Prostate gland (tissue), 2 donors: ENCODE measurements around the gene SPX. TPM values are rescaled to one million over a fixed set of nuclear protein-coding genes. Genes with fewer than 3 reads are reported as not detected.

ENCODE experiments used
- DNase-seq: peaks from one replicate; pipeline ENCODE4 v3.0.0-alpha.2; 2019; ENCODE audit warnings: low spot score
- H3K27ac ChIP-seq, 2 donors: fragments of 200-600 bp; sonication (generic); 2 replicates each; pipeline ENCODE4 v1.5.1; 2017 to 2019
- H3K27me3 ChIP-seq: fragments of 200-600 bp; sonication (generic); replicated peaks from 2 replicates; pipeline ENCODE4 v1.5.1; 2019; ENCODE audit not compliant: insufficient read depth
- H3K36me3 ChIP-seq, 2 donors: fragments of 200-600 bp; sonication (generic); 1 replicate in 1 of 2; 2 replicates in 1 of 2; pipeline versions ENCODE4 v1.5.1 to v1.8.1; 2017 to 2019
- H3K4me1 ChIP-seq: fragments of 200-600 bp; sonication (generic); replicated peaks from 2 replicates; pipeline ENCODE4 v1.5.1; 2019
- H3K4me3 ChIP-seq, 2 donors: fragments of 200-600 bp; sonication (generic); 2 replicates each; pipeline ENCODE4 v1.5.1; 2017 to 2019
- H3K9me3 ChIP-seq: fragments of 200-600 bp; sonication (generic); 2 replicates; pipeline ENCODE4 v1.5.1; 2017
- POLR2A ChIP-seq: fragments of 450-650 bp; IDR thresholded peaks from one replicate; pipeline ENCODE4 v1.6.1; 2016; ENCODE audit warnings: antibody characterized with exemption, mild to moderate bottlenecking
- POLR2AphosphoS5 ChIP-seq: sonication (generic); formaldehyde crosslinking; IDR thresholded peaks from one replicate; pipeline ENCODE4 v1.6.1; 2017; ENCODE audit warnings: antibody characterized with exemption
- WGBS: methylation state at CpG from one replicate; pipeline ENCODE4 v1.1.5; 2018; 5-methylcytosine and 5-hydroxymethylcytosine counted together
- intact Hi-C: fragments of 100-400 bp; cut with DNase I; formaldehyde crosslinking; loops from one replicate; pipeline ENCODE4 v1.14.2; 2022
- total RNA-seq, 2 donors: library from RNA; depleted of rRNA; stranded (reverse); fragments of >200 nt; gene quantifications; one replicate each; pipeline ENCODE4 v1.1.0, GENCODE V29; 2016
- TF ChIP-seq, protein P1 (sequence below), 4 experiments: fragments of 200-600 bp in 2 of 4; fragments of 450-650 bp in 2 of 4; sonication (generic) in 2 of 4; IDR thresholded peaks; 1 replicate in 3 of 4; 2 replicates in 1 of 4; pipeline ENCODE4 v1.5.1; 2016 to 2019; ENCODE audit warnings: antibody characterized with exemption in 4 of 4, mild to moderate bottlenecking in 2 of 4, moderate library complexity in 2 of 4

The SPX gene
- total RNA-seq, 2 donors from 2014 or later = 0.51 TPM; not detected in 1

DNA sequence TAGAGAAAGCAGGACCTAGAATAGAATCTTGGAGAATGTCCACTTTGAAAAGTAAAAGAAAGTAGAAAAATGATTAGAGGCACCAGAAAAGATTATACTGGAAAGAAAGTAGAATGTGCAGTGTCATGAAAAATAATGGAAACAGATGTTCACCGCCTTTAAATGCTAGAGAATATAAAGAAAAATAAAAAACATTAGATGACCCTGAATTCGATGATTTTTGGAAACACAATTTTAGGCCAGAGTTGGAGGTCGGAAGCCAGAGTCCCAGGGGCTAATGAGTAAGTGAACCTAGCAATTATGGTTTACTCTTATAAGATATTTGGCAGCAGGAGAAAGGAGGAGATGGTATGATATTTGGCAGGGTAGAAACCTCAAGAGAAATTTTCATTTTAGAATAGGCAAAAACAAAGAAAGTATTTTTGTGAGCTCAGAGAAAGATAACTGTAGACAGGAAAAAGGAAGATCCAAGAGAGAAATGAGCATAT is 40.9 kb downstream of the SPX start:
- intact Hi-C loops = no loop called here
- Histone ChIP-seq H3K4me3 (no peak overlapping the region), H3K27ac (no peak overlapping the region), H3K27me3 (no peaks in the 10 kb centered on the region), H3K4me1 (no peaks in the 10 kb centered on the region), H3K9me3 (no peaks in the 10 kb centered on the region), H3K36me3 (no peaks in the 10 kb centered on the region)
- TF ChIP-seq, protein P1, sequence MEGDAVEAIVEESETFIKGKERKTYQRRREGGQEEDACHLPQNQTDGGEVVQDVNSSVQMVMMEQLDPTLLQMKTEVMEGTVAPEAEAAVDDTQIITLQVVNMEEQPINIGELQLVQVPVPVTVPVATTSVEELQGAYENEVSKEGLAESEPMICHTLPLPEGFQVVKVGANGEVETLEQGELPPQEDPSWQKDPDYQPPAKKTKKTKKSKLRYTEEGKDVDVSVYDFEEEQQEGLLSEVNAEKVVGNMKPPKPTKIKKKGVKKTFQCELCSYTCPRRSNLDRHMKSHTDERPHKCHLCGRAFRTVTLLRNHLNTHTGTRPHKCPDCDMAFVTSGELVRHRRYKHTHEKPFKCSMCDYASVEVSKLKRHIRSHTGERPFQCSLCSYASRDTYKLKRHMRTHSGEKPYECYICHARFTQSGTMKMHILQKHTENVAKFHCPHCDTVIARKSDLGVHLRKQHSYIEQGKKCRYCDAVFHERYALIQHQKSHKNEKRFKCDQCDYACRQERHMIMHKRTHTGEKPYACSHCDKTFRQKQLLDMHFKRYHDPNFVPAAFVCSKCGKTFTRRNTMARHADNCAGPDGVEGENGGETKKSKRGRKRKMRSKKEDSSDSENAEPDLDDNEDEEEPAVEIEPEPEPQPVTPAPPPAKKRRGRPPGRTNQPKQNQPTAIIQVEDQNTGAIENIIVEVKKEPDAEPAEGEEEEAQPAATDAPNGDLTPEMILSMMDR (IDR thresholded peaks at IDR 0.05) = no peak
- TF ChIP-seq POLR2AphosphoS5 (no peak), POLR2A (no peak)
- no peak for DNase-seq
- 92% methylated on average over 3 of the region's 3 CpGs for WGBS

GRCh38 chr12:21568115-21568514 is 42.0 kb downstream of the SPX start:
- Histone ChIP-seq H3K36me3 (no peaks in the 10 kb centered on the region), H3K4me3 (no peak overlapping the region), H3K27me3 (no peaks in the 10 kb centered on the region), H3K4me1 (no peaks in the 10 kb centered on the region), H3K27ac (no peak overlapping the region), H3K9me3 (no peaks in the 10 kb centered on the region)
- TF ChIP-seq POLR2AphosphoS5 (no peak), POLR2A (no peak)
- TF ChIP-seq, protein P1 (IDR thresholded peaks at IDR 0.05) = no peak
- intact Hi-C loops = no loop called here
- 85% methylated on average over 4 of the region's 4 CpGs for WGBS
- DNase-seq = no peak

GRCh38 chr12:21571046-21571445 is 45.0 kb downstream of the SPX start:
- Histone ChIP-seq H3K4me1 (no peaks in the 10 kb centered on the region), H3K36me3 (no peaks in the 10 kb centered on the region), H3K27me3 (no peaks in the 10 kb centered on the region), H3K9me3 (no peaks in the 10 kb centered on the region), H3K4me3 (no peak overlapping the region), H3K27ac (no peak overlapping the region)
- TF ChIP-seq POLR2AphosphoS5 (no peak), POLR2A (no peak)
- TF ChIP-seq, protein P1 (IDR thresholded peaks at IDR 0.05) = no peak
- 64% methylated on average over 5 of the region's 5 CpGs for WGBS
- no peak for DNase-seq
- intact Hi-C loops = no loop called here

- intact Hi-C loops = no loop called here
- no peaks in the 10 kb centered on the region for H3K36me3 ChIP-seq
- H3K27me3 ChIP-seq = no peaks in the 10 kb centered on the region
- DNase-seq = no peak
- WGBS = 92% methylated on average over 4 of the region's 4 CpGs
- no peak overlapping the region for H3K27ac ChIP-seq
- H3K4me1 ChIP-seq = no peaks in the 10 kb centered on the region
- TF ChIP-seq POLR2A (no peak), POLR2AphosphoS5 (no peak)
- TF ChIP-seq, protein P1 (IDR thresholded peaks at IDR 0.05) = no peak
- no peak overlapping the region for H3K4me3 ChIP-seq
- H3K9me3 ChIP-seq = no peaks in the 10 kb centered on the region
Measured at GRCh38 chr12:21573733-21574358, 47.8 kb downstream of the SPX start.

- Histone ChIP-seq H3K27me3 (no peaks in the 10 kb centered on the region), H3K9me3 (no peaks in the 10 kb centered on the region), H3K4me1 (no peaks in the 10 kb centered on the region), H3K4me3 (no peak overlapping the region), H3K27ac (no peak overlapping the region), H3K36me3 (no peaks in the 10 kb centered on the region)
- DNase-seq = no peak
- intact Hi-C loops = no loop called here
- 59% methylated on average over 2 of the region's 2 CpGs for WGBS
- no peak for TF ChIP-seq POLR2A
- TF ChIP-seq, protein P1 (IDR thresholded peaks at IDR 0.05) = no peak
- no peak for TF ChIP-seq POLR2AphosphoS5
Measured at GRCh38 chr12:21576431-21576830, 50.3 kb downstream of the SPX start.
